Osteocyte (in vitro differentiated cells): ENCODE measurements around the gene LRRC28. TPM values are rescaled to one million over a fixed set of nuclear protein-coding genes. Genes with fewer than 3 reads are reported as not detected.
A peak's percentile ranks its signal among the peaks of the same experiment; 100 is the strongest.

ENCODE experiments used
- DNase-seq: peaks from one replicate; pipeline ENCODE4 v3.0.0; 2021; ENCODE audit warnings: mixed read lengths; ENCODE audit not compliant: unreplicated experiment; ENCODE audit errors: extremely low spot score
- H3K27ac Mint-ChIP-seq: one replicate; pipeline ENCODE4 v1.8.0; 2021; ENCODE audit warnings: mild to moderate bottlenecking, mixed read lengths; ENCODE audit not compliant: unreplicated experiment
- H3K27me3 Mint-ChIP-seq: one replicate; pipeline ENCODE4 v1.8.0; 2021; ENCODE audit warnings: mixed read lengths; ENCODE audit not compliant: unreplicated experiment
- H3K36me3 Mint-ChIP-seq: one replicate; pipeline ENCODE4 v1.8.0; 2021; ENCODE audit warnings: mixed read lengths; ENCODE audit not compliant: unreplicated experiment
- H3K4me1 Mint-ChIP-seq: one replicate; pipeline ENCODE4 v1.8.0; 2021; ENCODE audit warnings: mixed read lengths; ENCODE audit not compliant: unreplicated experiment
- H3K4me3 Mint-ChIP-seq: one replicate; pipeline ENCODE4 v1.8.0; 2021; ENCODE audit warnings: mild to moderate bottlenecking, moderate library complexity, mixed read lengths; ENCODE audit not compliant: unreplicated experiment
- H3K9me3 Mint-ChIP-seq: one replicate; pipeline ENCODE4 v1.8.0; 2021; ENCODE audit warnings: mixed read lengths; ENCODE audit not compliant: unreplicated experiment
- CTCF ChIP-seq: fragments of 200-600 bp; sonication (generic); IDR thresholded peaks from 2 replicates; pipeline ENCODE4 v1.5.0; 2021; ENCODE audit warnings: antibody characterized with exemption, mild to moderate bottlenecking, moderate library complexity
- total RNA-seq: library from RNA; stranded (reverse); gene quantifications from 2 replicates; pipeline ENCODE4 v1.2.1, GENCODE V29; 2021

LRRC28 gene
- total RNA-seq, 1 donor from 2014 or later = 27.4 TPM

GRCh38 chr15:99433026-99433756 lies 181.9 kb downstream of the LRRC28 start:
- DNase-seq = no peak
- Mint-ChIP-seq H3K4me1 (peaks cover 37% of the 10 kb centered on the region), H3K36me3 (no peaks in the 10 kb centered on the region), H3K4me3 (no peak overlapping the region), H3K27ac (peak overlapping the region; percentile 44), H3K9me3 (no peaks in the 10 kb centered on the region), H3K27me3 (no peaks in the 10 kb centered on the region)
- TF ChIP-seq CTCF = no peak

DNA sequence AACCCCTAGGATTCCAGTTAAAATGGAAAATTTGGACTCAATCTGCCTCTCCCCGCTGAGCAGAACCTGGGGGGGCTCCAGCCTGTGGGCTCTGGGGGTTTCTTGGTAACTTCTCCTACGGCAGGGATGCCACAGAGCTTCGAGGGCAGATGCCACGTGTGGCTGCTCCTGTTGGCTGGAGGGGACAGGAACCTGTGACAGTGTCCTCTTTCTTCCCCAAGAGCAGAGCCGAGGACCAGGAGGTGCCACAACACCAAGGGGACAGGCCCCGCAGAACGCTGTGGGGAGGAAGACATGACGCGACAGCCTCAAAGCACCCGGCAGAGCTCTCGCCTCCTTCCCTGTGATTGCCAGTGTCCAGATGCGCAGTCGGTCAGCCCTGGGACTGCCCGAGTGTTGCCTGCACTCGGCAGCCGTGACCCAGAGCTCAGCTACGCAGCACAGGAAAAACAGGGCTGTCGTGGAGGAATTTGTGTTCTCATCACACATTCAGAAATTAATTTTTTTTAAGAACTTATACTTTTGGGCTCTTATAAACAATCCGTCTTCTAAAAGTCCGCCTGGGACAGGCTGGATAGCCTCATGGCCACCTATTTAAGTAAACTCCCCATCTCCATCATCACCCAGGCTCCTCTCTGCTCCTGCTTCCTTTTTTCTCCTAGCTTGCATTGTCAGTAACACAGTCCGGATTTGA lies 182.6 kb downstream of the LRRC28 start:
- no peaks in the 10 kb centered on the region for H3K36me3 Mint-ChIP-seq
- H3K4me3 Mint-ChIP-seq = no peak overlapping the region
- no peak for DNase-seq
- H3K27me3 Mint-ChIP-seq = no peaks in the 10 kb centered on the region
- no peaks in the 10 kb centered on the region for H3K9me3 Mint-ChIP-seq
- H3K4me1 Mint-ChIP-seq = peaks cover 43% of the 10 kb centered on the region
- H3K27ac Mint-ChIP-seq = peak overlapping the region; percentile 23
- no peak for TF ChIP-seq CTCF

GRCh38 chr15:99434506-99435112 lies 183.3 kb downstream of the LRRC28 start:
- H3K27me3 Mint-ChIP-seq = no peaks in the 10 kb centered on the region
- no peak for TF ChIP-seq CTCF
- no peaks in the 10 kb centered on the region for H3K9me3 Mint-ChIP-seq
- H3K4me1 Mint-ChIP-seq = peaks cover 47% of the 10 kb centered on the region
- DNase-seq = no peak
- H3K36me3 Mint-ChIP-seq = no peaks in the 10 kb centered on the region
- H3K27ac Mint-ChIP-seq = peak overlapping the region; percentile 47
- no peak overlapping the region for H3K4me3 Mint-ChIP-seq

- Mint-ChIP-seq H3K27ac (peak overlapping the region; percentile 47), H3K27me3 (no peaks in the 10 kb centered on the region), H3K4me3 (no peak overlapping the region)
Measured at GRCh38 chr15:99435113-99435695, 183.9 kb downstream of the LRRC28 start.

More at GRCh38 chr15:99435113-99435695, 183.9 kb downstream of the LRRC28 start:
- DNase-seq = no peak
- Mint-ChIP-seq H3K9me3 (no peaks in the 10 kb centered on the region), H3K36me3 (no peaks in the 10 kb centered on the region), H3K4me1 (peaks cover 50% of the 10 kb centered on the region)
- no peak for TF ChIP-seq CTCF
